OCI-LY7 (cell line): Measurements from ENCODE around the gene LEFTY2. TPM values are rescaled to one million over a fixed set of nuclear protein-coding genes. Genes with fewer than 3 reads are reported as not detected.

ENCODE experiments used
- BruUV-seq: library from RNA; stranded (reverse); fragments of 400-500 nt; replicated peaks from 2 replicates; lab custom pipeline; 2021; lab: Mats Ljungman, UMichigan
- CTCF ChIA-PET: fragments of 300-600 bp; sonication (Branson Sonifier 250); formaldehyde crosslinking; loops from one replicate; lab custom pipeline; 2022; ENCODE audit warnings: antibody characterized with exemption; ENCODE audit not compliant: unreplicated experiment; lab: Charles Lee
- POLR2A ChIA-PET: fragments of 300-600 bp; sonication (Branson Sonifier 250); formaldehyde crosslinking; loops from one replicate; lab custom pipeline; 2022; ENCODE audit warnings: antibody characterized with exemption; lab: Charles Lee
- DNase-seq: peaks from one replicate; pipeline ENCODE4 v3.0.0-alpha.2; 2015; ENCODE audit warnings: low spot score
- H2AFZ ChIP-seq: fragments of 200-600 bp; sonication (generic), shearing (Covaris generic); 2 replicates; pipeline ENCODE4 v1.6.1; 2014; ENCODE audit warnings: mild to moderate bottlenecking, antibody characterized with exemption, low read length, moderate library complexity
- H3K27ac ChIP-seq: fragments of 200-600 bp; sonication (generic); 2 replicates; pipeline ENCODE4 v1.5.1; 2014; ENCODE audit warnings: mixed run types, low read depth, mild to moderate bottlenecking, moderate library complexity, low read length, inconsistent platforms; ENCODE audit not compliant: poor library complexity, severe bottlenecking
- H3K36me3 ChIP-seq: fragments of 200-600 bp; sonication (generic); 2 replicates; pipeline ENCODE4 v1.6.1; 2014; ENCODE audit warnings: mild to moderate bottlenecking, antibody characterized with exemption, low read length, moderate library complexity, mixed read lengths; ENCODE audit not compliant: insufficient read depth
- H3K4me1 ChIP-seq: fragments of 200-600 bp; sonication (generic); 2 replicates; pipeline ENCODE4 v1.5.1; 2014; ENCODE audit warnings: mild to moderate bottlenecking, low read length; ENCODE audit not compliant: insufficient read depth, poor library complexity, severe bottlenecking
- H3K4me2 ChIP-seq: fragments of 200-600 bp; sonication (generic); 2 replicates; pipeline ENCODE4 v1.6.1; 2014; ENCODE audit warnings: mild to moderate bottlenecking, low read length
- H3K4me3 ChIP-seq: fragments of 200-600 bp; sonication (generic); 2 replicates; pipeline ENCODE4 v1.5.1; 2014; ENCODE audit warnings: mild to moderate bottlenecking, low read depth, low read length; ENCODE audit not compliant: poor library complexity, severe bottlenecking
- H3K79me2 ChIP-seq: fragments of 200-600 bp; sonication (generic); 2 replicates; pipeline ENCODE4 v1.6.1; 2016; ENCODE audit warnings: low read depth, mild to moderate bottlenecking, low read length, moderate library complexity, mixed read lengths; ENCODE audit not compliant: insufficient read depth
- H3K9me2 ChIP-seq: fragments of 200-600 bp; sonication (generic); 2 replicates; pipeline ENCODE4 v1.6.1; 2016; ENCODE audit warnings: mild to moderate bottlenecking, low read length, mixed read lengths; ENCODE audit not compliant: insufficient read depth
- H3K9me3 ChIP-seq: fragments of 200-600 bp; sonication (generic); 2 replicates; pipeline ENCODE4 v1.6.1; 2014; ENCODE audit warnings: mild to moderate bottlenecking, mixed run types, low read length, mixed read lengths
- H4K20me1 ChIP-seq: fragments of 200-600 bp; sonication (generic); 2 replicates; pipeline ENCODE4 v1.6.1; 2014; ENCODE audit warnings: mild to moderate bottlenecking, antibody characterized with exemption, low read length, moderate library complexity, mixed read lengths; ENCODE audit not compliant: insufficient read depth
- EZH2phosphoT487 ChIP-seq: fragments of 200-600 bp; sonication (generic); IDR thresholded peaks from 2 replicates; pipeline ENCODE4 v1.6.1; 2018; ENCODE audit warnings: low read depth, borderline replicate concordance, mild to moderate bottlenecking, mixed run types, antibody characterized with exemption, low read length, moderate library complexity, mixed read lengths
- intact Hi-C: fragments of 100-400 bp; cut with micrococcal nuclease; formaldehyde crosslinking; loops from one replicate; pipeline ENCODE4 v1.10.0; 2022; ENCODE audit not compliant: unreplicated experiment
- total RNA-seq, 2 experiments: library from RNA; depleted of rRNA in 1 of 2; stranded (reverse); fragments of >200 nt in 1 of 2; shearing (Covaris generic) in 1 of 2; gene quantifications; 2 replicates each; pipeline ENCODE4 v1.2.3, GENCODE V29; 2014 to 2022
- TF ChIP-seq, protein P1 (sequence below): fragments of 200-600 bp; sonication (generic); conservative IDR thresholded peaks from 2 replicates; pipeline ENCODE4 v1.5.1; 2014; ENCODE audit warnings: mild to moderate bottlenecking, antibody characterized with exemption, low read length, moderate library complexity, mixed read lengths

LEFTY2 gene
- total RNA-seq, 2 experiments from 2014 or later: 3.8 to 7.3 TPM

- intact Hi-C loops: loop anchor here (10.0 kb wide), 1 partner anchor 728 kb away; no protein-coding TSS in a partner anchor
Observed at GRCh38 chr1:225926551-225927113, 14.4 kb downstream of the LEFTY2 start.

DNA sequence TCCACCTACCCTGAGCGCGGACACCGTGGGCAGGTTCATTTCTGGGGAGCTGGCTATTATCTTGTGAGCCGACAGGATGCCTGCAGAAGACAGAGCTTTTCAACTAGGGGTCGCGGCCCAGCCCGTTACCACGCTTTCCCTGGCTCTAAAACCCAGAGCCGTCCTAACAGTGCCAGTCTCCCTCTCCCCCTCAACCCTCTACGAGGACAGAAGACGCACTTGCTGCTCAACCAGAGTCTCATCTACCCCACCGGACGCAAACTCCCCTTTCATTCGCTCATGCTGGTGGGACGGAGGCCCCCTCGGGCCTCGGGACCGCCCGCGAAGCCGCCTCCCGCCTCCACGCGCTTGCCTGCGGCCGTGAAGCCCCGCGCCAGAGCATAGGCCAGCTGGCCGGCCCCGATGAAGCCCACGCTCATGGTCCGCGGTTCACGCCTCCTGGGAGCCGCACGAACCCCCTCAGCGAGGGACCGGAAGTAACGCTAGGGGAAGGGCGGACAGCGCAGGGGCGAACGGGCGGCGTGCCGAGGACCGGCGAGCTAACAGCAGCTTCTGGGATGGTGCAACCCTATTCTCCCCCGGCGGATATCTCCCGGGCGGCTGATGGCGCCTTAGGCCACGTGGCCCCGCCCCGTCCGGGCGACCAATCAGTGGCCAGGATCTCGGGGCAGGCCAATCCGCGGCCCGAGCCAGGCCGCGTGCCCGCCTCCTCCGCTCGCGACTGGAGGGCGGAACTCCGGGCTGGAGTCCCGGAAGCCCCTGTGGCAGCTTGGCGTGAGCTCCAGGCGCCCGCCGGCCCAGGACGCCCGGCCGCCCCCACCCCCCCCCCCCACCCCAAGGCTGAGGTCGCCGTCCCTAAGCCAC lies 17.1 kb downstream of the LEFTY2 start, which contains the start of gene PYCR2:
Gene PYCR2, minus strand, starts transcription at position 559 of the 864 bp plus-strand sequence. Its CDS starts 140 bp downstream, at position 419.
- H3K4me2 ChIP-seq: peak within 1 kb of the TSS; percentile 81
- BruUV-seq: TSS peak; percentile 82
- TF ChIP-seq EZH2phosphoT487: no peak
- TF ChIP-seq, protein P1, sequence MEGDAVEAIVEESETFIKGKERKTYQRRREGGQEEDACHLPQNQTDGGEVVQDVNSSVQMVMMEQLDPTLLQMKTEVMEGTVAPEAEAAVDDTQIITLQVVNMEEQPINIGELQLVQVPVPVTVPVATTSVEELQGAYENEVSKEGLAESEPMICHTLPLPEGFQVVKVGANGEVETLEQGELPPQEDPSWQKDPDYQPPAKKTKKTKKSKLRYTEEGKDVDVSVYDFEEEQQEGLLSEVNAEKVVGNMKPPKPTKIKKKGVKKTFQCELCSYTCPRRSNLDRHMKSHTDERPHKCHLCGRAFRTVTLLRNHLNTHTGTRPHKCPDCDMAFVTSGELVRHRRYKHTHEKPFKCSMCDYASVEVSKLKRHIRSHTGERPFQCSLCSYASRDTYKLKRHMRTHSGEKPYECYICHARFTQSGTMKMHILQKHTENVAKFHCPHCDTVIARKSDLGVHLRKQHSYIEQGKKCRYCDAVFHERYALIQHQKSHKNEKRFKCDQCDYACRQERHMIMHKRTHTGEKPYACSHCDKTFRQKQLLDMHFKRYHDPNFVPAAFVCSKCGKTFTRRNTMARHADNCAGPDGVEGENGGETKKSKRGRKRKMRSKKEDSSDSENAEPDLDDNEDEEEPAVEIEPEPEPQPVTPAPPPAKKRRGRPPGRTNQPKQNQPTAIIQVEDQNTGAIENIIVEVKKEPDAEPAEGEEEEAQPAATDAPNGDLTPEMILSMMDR: no peak
- H3K9me2 ChIP-seq: no peaks in the 10 kb centered on the region
- H3K27ac ChIP-seq: peak within 1 kb of the TSS; percentile 81
- POLR2A ChIA-PET: interaction anchor here (0.6 to 9.1 kb wide), 23 partner anchors 8 to 502 kb away, joined by 3 to 83 read pairs (median 4); partner anchors contain the start of genes LEFTY2, SDE2, SRP9 and TMEM63A
- DNase-seq: peak; percentile 98
- intact Hi-C loops: loop anchor here (1.0 to 10.0 kb wide), 5 partner anchors 18 to 731 kb away; no protein-coding TSS in a partner anchor
- H3K36me3 ChIP-seq: peaks cover 40% of the 10 kb centered on the region
- no peaks in the 10 kb centered on the region for H3K9me3 ChIP-seq
- H3K4me3 ChIP-seq: peak within 1 kb of the TSS; percentile 91
- 0 out of 2 replicates have a peak, but pooled peaks cover 5% of the 10 kb centered on the region for H4K20me1 ChIP-seq
- H3K79me2 ChIP-seq: peaks cover 32% of the 10 kb centered on the region
- CTCF ChIA-PET: interaction anchor here (0.6 to 1.0 kb wide), 5 partner anchors 38 to 77 kb away, joined by 3 to 5 read pairs (median 3); partner anchors contain the start of gene TMEM63A
- peak within 1 kb of the TSS; percentile 19; the same call in 1 of the 2 replicates for H2AFZ ChIP-seq
- H3K4me1 ChIP-seq: peaks cover 65% of the 10 kb centered on the region

More at GRCh38 chr1:225926551-225927113, 14.4 kb downstream of the LEFTY2 start:
- H2AFZ ChIP-seq: peak overlapping the region; percentile 85
- H3K79me2 ChIP-seq: peaks cover 23% of the 10 kb centered on the region
- no peaks in the 10 kb centered on the region for H3K9me3 ChIP-seq
- TF ChIP-seq EZH2phosphoT487: no peak
- TF ChIP-seq, protein P1: no peak
- peak overlapping the region; percentile 23 for H3K4me2 ChIP-seq
- POLR2A ChIA-PET: interaction anchor here (0.5 to 9.1 kb wide), 5 partner anchors 10 to 485 kb away, joined by 3 to 83 read pairs (median 4); partner anchors contain the start of gene LEFTY2
- peaks cover 57% of the 10 kb centered on the region for H3K4me1 ChIP-seq
- H3K36me3 ChIP-seq: peaks cover 15% of the 10 kb centered on the region
- CTCF ChIA-PET: interaction anchor here (0.5 kb wide), 1 partner anchor 241 kb away, joined by 3 read pairs; no protein-coding TSS in a partner anchor
- no peak overlapping the region for H3K4me3 ChIP-seq
- H3K27ac ChIP-seq: peak overlapping the region; percentile 43
- peak; percentile 36 for DNase-seq
- 0 out of 2 replicates have a peak, but pooled peaks cover 5% of the 10 kb centered on the region for H4K20me1 ChIP-seq
- BruUV-seq: no TSS peak
- no peaks in the 10 kb centered on the region for H3K9me2 ChIP-seq
